Measurements from ENCODE around the gene ZNF770. TPM values are rescaled to one million over a fixed set of nuclear protein-coding genes. Genes with fewer than 3 reads are reported as not detected.

Gene ZNF770, protein sequence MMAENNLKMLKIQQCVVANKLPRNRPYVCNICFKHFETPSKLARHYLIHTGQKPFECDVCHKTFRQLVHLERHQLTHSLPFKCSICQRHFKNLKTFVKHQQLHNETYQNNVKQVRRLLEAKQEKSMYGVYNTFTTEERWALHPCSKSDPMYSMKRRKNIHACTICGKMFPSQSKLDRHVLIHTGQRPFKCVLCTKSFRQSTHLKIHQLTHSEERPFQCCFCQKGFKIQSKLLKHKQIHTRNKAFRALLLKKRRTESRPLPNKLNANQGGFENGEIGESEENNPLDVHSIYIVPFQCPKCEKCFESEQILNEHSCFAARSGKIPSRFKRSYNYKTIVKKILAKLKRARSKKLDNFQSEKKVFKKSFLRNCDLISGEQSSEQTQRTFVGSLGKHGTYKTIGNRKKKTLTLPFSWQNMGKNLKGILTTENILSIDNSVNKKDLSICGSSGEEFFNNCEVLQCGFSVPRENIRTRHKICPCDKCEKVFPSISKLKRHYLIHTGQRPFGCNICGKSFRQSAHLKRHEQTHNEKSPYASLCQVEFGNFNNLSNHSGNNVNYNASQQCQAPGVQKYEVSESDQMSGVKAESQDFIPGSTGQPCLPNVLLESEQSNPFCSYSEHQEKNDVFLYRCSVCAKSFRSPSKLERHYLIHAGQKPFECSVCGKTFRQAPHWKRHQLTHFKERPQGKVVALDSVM
- 26.4 TPM for polyA plus RNA-seq (2013, experiment 1 of 2; ENCODE audit: insufficient read length)
- polyA plus RNA-seq (2013, experiment 2 of 2; ENCODE audit: insufficient read length), result 30.9 TPM

DNA sequence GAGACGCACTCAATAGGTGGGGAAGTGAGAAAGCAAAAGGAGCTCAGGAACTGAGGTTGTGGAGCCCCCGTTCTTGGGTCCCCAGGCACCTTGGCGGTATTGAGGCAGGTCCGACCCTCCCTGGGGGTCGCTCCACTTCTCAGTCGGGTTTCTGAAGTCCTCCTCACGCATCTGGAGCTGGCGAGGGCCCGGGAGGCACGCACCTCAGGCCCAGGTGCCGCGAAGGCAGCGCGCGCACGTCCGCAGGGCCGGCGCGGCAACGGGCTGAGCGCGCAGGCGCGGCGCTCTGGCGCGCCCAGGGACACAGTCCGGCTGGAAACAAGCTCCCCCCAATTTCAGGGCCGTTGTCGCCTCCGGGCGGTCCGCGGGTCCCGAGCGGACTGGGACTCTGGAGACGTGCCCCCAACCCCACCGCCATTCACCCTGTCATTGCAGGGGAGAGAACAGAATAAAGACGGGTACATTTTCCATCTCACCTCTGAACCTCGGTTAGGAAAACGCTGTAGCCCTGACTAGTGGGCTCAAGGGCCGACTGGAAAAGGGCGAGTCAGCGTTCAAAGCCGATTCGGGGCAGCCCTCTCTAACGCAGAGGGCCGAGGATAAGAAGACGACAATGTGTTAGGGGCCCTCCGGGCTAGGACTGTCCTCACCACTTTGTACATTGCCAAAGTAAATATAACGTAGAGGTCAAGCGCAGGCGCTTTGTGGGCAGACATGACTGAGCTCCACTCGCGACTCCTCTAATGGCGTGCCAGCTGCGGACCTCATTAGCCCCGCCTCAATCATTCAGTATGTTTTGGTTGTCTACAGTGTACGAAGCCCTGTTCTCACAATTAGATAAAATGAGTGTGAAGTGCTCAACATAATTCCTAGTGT is at the start of gene ZNF770:
Gene ZNF770 (minus strand): TSS at position 261 of the 876 bp plus-strand sequence. CDS start 4,853 bp downstream, outside the sequence.
- peak; percentile 80 for DNase-seq

DNA sequence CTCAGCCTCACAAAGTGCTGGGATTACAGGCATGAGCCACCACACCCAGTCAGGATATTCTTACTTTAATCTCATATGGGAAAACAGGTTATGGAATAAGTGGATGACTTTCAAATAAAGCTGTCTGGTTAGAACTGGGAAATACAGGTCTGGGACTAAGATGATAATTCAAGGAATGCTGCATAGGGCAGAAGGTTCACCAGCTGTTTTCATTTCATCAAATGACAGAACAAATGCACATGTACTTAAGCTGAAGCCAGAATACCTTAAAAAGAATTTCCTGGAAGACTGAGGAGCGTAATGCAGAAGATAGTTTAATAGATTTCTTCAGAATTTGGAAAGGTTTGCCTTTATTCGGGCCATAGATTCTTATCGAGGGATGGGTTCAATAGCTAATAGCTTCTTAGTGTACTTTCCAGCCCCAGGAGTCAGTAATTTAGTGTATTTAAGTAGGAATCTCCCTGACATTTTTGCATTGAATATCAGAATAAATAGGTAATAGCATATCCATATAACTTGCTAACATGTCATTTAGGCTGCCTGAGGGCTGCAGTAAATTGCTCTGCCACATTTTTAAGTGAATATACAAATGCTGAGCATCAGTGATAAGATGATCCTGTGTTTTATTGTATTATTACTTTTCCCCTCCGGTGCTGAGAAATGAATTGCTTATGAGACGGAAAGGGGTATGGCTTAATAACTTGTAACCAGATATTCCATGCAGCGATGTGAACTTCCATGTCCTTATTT is 40.3 kb upstream of the ZNF770 start:
- no peak for DNase-seq

DNA sequence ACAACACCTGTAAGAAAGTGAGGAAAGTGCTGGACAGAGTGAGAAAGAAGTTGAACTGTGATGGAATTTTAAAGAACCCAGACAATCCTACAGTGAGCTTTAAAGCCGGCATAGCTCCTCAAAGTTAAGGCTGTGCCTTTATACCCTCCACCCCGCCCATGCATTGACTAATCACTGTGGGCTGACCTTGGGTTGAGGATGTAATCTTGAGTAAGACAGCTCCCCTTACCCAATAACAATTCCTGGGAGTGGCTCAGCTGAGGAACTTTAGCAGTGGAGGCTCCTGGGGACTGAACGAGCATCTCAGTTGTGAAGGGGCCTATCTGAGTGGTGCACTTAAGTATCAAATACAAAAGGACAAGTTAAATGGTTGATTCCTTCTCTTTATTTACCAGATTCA is 35.7 kb upstream of the ZNF770 start:
- no peak for DNase-seq

DNA sequence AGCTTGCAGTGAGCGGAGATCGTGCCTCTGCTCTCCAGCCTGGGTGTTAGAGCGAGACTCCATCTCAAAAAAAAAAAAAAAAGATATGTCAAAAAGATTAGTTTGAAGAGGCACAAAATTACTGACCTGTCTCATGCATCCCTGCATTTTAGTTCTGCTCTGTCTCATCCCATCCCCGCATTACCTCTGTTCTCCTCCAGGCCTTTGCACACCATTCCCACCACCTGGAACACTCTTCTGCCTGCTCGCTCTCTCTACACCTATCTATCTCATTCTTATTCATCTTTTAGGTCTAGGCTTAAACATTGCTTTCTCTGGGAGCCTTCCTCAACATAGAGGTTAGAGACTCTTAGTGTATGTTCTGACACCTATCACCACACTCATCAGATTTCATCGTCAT is 32.9 kb upstream of the ZNF770 start:
- no peak for DNase-seq

DNA sequence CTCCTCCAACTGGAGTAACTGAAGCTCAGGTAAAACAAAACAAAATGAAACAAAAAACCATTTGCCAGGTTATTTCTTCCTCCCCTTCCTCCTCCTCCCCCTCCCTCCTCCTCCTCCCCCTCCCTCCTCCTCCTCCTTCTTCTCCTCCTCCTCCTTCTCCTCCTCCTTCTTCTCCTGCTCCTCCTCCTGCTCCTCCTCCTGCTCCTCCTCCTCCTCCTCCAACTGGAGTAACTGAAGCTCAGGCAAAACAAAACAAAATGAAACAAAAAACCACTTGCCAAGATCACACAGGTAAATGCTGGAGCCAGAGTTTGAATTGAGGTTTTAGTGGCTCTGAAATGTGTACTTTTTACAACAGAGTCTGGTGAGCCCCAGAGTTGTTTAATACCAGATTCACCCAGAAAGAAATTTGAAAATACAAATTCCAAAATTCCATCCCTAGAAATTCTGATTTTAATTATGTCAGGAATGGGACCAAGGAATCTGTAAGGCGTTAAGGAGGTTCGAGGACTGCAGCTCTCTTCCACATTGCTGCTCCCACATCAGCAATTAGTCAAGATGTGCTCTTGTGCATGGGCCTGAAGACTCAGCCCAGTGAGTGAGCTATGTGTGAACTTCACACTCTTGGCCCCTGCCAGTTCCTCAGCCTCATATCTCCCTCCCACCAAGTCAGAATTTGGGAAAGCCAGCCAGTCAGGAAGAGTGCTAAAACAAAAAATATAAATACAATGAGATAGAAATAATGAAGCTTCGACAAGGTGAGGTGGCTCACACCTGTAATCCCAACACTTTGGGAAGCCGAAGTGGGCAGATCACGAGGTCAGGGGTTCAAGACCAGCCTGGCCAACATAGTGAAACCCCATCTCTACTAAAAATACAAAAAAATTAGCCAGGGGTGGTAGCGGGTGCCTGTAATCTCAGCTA is 31.6 kb upstream of the ZNF770 start:
- DNase-seq, result peak; percentile 49

DNA sequence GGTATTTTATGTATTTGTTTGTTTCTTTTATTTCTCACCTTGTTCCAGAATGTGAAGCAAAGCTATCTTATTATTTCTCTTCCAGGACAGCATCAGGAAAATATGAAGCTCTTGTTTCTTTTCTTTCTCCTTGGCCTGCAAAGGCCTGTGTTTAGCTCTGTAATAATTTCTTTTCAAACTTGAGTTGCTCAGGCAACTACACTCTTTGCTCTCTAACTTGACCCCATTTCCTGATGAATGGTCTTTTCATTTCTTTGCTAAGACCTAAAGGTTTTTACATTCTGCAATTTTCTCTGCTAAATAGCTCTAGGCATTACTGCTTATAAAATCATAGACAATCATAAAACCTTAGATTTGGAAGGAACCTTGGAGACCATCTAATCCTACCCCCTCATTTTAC is 26.2 kb upstream of the ZNF770 start:
- no peak for DNase-seq

DNA sequence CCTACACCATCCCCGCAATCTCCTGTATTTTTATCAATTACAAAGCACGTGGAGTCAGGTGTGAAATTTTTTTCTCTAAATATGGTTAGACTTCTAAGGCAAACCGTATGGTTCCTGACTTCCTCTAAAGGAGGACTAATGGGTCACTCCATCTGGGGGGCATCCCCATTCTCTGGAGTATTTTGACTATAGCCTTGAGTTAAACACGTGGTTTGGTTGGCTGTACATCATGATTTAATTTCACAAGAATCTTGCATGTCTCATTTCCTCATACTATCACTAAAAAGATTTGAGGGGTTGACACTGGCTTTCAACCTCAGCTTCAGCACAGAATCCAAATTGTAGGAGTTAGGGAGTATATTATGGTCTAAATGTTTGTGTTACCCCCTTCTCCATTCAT is 25.3 kb upstream of the ZNF770 start:
- DNase-seq, result peak; percentile 34

DNA sequence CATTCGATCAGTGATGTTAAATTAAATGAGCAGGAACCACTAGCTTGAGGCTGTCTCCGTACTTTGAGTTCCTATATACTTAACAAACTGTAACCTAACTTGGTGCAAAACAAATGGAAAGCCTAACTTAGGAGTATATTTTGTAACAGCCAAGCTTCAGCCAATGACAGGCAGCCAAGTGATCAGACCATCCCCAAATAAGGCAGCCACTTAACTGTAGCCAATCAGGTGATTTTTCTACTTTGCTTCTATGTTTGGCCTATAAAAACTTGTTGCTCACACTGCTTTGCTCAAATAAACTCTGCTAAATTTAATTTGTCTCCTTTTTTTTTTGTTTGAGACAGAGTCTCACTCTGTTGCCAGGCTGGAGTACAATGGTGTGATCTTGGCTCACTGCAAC is 19.3 kb upstream of the ZNF770 start:
- no peak for DNase-seq

DNA sequence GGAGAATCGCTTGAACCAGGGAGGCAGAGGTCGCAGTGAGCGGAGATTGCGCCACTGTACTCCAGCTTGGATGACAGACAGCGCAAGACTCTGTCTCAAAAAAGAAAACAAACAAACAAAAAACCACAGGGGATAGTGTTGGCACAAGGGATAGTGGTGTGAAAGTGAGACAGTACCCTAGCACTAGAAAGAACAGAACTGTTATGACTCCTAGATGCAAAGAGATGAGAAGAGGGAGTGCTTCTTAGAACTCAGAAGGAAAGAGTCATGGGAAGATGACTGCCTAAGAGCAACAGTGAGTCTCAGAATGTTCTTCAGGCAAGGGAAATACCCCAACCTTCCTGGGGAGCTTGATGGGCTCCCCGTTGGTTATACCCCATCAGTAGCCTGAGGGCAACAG is 17.8 kb upstream of the ZNF770 start:
- DNase-seq, result no peak

DNA sequence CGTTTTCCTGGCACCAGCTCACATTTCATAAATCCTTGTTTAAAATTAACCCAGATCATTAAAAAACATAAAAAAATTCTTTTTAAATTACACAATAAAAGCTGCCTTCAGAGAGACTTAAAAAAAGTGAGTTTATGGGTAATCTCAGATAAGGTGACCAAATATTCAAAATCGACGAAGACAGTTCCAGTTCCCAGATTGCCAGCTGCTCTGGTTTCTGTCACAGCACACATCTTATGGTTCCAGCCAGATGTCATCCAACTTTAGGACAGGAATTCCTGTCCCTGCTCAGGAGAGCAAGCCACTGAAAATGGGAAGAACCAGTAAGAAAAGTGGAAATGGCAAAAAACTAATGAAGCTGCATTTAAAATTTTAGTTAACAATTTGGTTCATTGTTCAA is 15.8 kb upstream of the ZNF770 start:
- DNase-seq, result no peak

DNA sequence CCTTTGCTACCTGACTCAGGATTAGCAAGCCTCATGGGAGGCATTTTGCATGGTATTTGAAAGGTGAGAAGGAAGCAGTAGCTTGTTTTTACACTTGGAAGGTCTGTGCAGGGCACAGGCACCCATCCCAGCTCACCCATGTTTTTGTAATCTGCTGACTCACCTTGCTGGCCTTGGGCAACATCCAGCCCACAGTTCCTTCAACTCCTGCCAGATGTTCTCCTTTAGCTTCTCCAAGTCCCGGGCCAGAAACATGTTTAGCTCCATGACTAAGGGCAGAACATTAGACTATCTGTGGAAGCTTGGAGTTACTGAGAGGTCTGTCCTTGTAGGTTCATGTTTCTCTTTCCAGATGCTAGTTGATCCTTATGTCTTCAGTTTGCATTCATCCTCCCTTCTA is 12.4 kb upstream of the ZNF770 start:
- no peak for DNase-seq

DNA sequence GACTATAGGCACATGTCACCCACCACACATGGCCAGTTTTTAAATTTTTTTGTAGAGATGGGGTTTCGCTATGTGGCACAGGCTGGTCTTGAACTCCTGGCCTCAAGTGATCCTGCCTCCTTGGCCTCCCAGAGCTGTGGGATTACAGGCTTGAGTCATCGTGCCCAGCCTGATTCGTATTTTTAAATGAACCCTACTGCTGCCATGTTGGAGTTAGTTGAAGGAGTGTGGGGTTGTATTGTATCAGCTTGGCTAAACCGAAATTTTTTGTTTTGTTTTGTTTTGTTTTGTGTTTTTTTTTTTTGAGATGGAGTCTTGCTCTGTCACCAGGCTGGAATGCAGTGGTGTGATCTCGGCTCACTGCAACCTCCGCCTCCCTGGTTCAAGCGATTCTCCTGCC is 11.8 kb upstream of the ZNF770 start:
- DNase-seq, result no peak

DNA sequence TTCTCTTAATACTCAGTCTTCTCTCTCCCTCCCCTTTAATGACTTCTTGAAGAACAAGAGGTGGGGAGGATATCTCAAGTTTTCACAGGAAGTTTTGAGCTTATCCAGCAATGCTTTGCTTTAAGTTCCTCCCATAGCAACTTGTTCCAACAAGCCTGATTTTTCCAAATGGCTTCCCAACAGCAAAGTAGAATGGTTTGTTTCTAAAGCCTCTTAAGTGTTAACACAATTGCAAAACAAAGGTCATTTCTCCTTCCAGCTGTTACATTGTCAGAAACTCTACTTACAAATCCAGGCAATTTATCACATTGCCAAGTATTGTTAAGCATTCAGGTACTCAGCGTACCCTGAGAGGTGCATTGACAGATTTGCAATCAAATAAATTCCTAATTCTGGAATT is 6.8 kb upstream of the ZNF770 start:
- no peak for DNase-seq

DNA sequence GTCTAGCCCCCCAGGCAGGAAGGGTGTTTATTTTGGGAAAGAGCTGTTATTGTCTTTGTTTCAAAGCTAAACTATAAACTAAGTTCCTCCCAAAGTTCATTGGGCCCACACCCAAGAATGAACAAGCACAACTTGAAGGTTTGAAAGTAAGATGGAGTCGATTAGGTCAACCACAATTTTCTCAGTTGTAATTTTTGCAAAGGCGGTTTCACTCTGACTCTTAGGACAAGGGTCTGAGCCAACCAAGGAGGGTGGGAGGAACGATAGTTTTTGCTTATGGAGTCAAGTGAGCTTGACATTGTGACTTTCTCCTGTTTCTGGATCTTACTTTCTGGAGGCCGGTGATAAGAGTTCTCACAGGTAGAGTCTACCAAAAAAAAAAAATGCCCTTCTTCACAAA is 5.8 kb upstream of the ZNF770 start:
- no peak for DNase-seq

DNA sequence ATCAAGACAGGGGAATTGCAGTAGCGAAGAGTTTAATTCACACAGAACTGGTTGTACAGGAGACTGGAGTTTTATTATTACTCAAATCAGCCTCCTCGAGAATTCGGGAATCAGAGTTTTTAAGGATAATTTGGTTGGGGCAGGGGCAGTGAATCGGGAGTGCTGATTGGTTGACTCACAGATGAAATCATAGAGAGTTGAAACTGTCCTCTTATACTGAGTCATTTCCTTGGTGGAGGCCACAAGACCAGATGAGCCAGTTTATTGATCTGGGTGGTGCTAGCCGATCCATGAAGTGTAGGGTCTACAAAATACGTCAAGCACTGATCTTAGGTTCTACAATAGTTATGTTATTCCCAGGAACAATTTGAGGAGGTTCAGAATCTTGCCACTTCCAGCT is 5.3 kb upstream of the ZNF770 start:
- no peak for DNase-seq

DNA sequence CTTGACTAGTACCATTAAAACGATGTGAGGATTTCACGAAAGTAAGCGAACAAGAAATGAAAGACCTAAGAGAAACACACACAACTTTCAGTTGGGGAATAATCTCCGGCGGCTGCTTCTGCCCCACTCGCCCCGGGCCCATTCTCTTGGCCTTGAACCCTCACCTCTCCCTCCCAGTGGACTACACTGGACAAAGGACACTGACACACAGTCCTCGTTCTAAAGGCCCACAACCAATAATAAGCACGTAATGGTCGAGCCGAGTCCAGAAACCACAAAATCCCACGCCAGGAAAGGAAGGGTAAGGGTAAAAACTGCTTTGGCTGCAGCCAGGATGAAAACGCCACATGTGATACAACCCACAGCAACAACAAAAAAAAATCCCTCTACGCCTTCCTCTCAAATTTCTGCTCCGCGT is 469 bp downstream of the ZNF770 start:
- DNase-seq, result no peak

DNA sequence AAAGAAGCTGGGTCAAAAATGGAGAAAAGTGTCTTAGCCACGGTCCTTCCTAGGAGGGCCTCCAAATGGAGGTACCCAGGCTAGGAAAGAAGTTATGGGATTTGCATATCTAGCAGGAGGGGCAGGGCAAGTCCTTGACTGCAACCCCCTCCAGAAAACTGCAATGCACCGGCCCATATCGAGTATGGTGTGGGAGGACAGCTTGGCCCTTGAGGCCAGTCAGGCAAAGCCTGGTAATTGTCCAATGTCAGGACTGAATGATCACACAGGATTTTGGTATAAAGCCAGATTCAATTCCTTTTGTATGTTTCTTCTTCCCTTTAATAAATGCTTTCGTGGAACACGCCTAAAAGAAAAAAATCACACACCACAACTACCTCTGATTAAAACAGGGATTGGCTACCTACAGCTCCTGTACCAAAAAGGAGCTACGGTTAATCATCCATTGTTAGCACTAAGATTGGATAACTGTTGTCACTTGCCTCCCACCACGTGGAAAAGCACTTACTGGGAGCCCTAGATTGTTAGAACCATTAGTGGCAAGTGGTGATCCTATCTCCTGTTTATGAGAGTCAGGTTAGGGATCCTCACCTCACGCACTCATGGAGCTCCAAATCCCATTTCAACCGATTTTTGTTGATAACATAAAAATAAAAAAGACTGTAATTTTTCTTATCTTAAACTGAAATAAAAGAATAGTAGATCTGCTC is 1.2 kb downstream of the ZNF770 start:
- DNase-seq, result no peak

DNA sequence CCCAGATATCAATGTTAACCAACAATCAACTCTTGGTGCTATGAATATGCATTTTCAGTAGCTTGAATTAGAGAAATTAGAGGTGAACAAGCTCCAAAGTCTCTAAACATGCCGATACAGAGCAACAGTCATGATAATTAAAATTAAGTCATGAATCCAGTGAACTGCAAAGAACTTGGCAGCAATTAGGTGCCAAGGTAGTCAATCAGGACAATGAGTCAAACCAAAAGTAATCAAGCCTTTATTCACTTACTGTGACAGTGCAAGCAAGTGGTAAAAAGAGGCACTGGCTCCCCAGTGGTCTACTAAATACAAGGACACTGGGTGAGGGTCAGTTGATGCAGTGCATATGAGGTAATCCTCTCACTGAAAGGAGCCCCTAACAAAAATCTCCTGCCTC is 1.8 kb downstream of the ZNF770 start:
- DNase-seq, result no peak

DNA sequence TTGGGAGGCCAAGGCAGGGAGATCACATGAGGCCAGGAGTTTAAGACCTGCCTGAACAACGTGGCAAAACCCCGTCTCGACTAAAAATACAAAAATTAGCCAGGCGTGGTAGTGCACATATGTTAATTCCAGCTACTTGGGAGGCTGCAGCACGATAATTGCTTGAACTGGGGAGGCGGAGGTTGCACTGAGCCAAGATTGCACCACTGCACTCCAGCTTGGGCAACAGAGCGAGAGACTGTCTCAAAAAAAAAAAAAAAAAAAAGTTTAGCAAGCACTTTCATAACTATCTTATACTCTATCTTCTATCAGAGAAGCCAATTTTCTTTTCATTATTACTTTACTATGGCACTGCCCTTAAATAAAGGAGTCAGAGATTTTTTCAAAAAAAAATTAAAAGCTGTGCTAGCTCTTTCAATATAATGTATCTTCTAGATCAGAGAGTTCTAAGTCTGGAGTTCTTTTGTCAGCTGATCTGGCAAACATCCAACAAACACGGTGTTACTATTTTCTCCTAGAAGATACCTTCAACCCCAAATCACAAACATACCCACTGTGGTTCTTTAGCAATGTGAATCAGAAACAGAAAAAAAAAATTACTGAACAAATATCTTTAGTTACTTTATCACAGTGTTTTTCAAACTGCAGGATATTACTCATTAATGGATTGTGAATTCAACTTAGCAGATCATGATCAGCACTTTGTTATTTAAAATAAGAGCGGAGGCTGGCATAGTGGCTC is 3.0 kb downstream of the ZNF770 start:
- DNase-seq, result no peak

DNA sequence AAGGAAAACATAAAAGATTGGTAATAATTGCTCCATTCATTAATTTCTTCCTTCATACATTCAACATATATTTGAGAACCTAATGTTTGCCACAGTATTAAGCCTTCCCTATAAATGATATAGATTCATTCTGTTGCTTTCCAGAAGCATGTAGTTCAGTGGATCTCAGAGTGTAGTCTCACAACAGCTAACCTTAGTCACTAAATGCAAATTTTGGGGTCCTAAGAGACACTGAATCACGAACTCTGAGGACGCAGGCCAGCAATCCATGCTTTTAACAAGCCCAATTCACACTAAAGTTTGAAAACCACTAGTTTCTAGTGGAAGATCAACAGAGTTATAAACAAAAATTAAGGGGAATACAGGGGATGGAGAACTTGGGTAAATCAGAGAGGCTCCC is 11.3 kb downstream of the ZNF770 start:
- no peak for DNase-seq
